ENCODE data around the gene MAT2A. TPM values are rescaled to one million over a fixed set of nuclear protein-coding genes. Genes with fewer than 3 reads are reported as not detected.

The MAT2A gene
- total RNA-seq, 1 donor from 2014 or later: 81.9 TPM

- no peak for TF ChIP-seq CTCF (IDR thresholded peaks at IDR 0.05; ENCODE audit: insufficient read depth, low read length, severe bottlenecking)
- Histone ChIP-seq H3K27me3 (ENCODE audit: control insufficient read depth, insufficient read depth, low read length) (no peaks in the 10 kb centered on the region), H3K36me3 (ENCODE audit: control insufficient read depth, insufficient read depth, low read length) (no peaks in the 10 kb centered on the region), H3K4me3 (ENCODE audit: low read depth, low read length) (no peak overlapping the region)
- FAIRE-seq (no peak), DNase-seq (ENCODE audit: low read depth) (no peak)
Observed at GRCh38 chr2:85502720-85503119, 36.2 kb upstream of the MAT2A start.

GRCh38 chr2:85503168-85503850 is 35.7 kb upstream of the MAT2A start:
- Histone ChIP-seq H3K4me3 (ENCODE audit: low read depth, low read length) (no peak overlapping the region), H3K27me3 (ENCODE audit: control insufficient read depth, insufficient read depth, low read length) (no peaks in the 10 kb centered on the region), H3K36me3 (ENCODE audit: control insufficient read depth, insufficient read depth, low read length) (no peaks in the 10 kb centered on the region)
- FAIRE-seq (no peak), DNase-seq (ENCODE audit: low read depth) (no peak)
- no peak for TF ChIP-seq CTCF (IDR thresholded peaks at IDR 0.05; ENCODE audit: insufficient read depth, low read length, severe bottlenecking)

- Histone ChIP-seq H3K27me3 (ENCODE audit: control insufficient read depth, insufficient read depth, low read length) (no peaks in the 10 kb centered on the region), H3K4me3 (ENCODE audit: low read depth, low read length) (no peak overlapping the region), H3K36me3 (ENCODE audit: control insufficient read depth, insufficient read depth, low read length) (no peaks in the 10 kb centered on the region)
- FAIRE-seq: no peak
- no peak for TF ChIP-seq CTCF (IDR thresholded peaks at IDR 0.05; ENCODE audit: insufficient read depth, low read length, severe bottlenecking)
- DNase-seq (ENCODE audit: low read depth): no peak
Observed at GRCh38 chr2:85503851-85504777, 34.9 kb upstream of the MAT2A start.

GRCh38 chr2:85504778-85505261 is 34.1 kb upstream of the MAT2A start:
- Histone ChIP-seq H3K4me3 (ENCODE audit: low read depth, low read length) (no peak overlapping the region), H3K36me3 (ENCODE audit: control insufficient read depth, insufficient read depth, low read length) (no peaks in the 10 kb centered on the region), H3K27me3 (ENCODE audit: control insufficient read depth, insufficient read depth, low read length) (no peaks in the 10 kb centered on the region)
- TF ChIP-seq CTCF (IDR thresholded peaks at IDR 0.05; ENCODE audit: insufficient read depth, low read length, severe bottlenecking): no peak
- FAIRE-seq (peak; percentile 95), DNase-seq (ENCODE audit: low read depth) (peak; percentile 100)

- no peak for TF ChIP-seq CTCF (IDR thresholded peaks at IDR 0.05; ENCODE audit: insufficient read depth, low read length, severe bottlenecking)
- Histone ChIP-seq H3K4me3 (ENCODE audit: low read depth, low read length) (no peak overlapping the region), H3K27me3 (ENCODE audit: control insufficient read depth, insufficient read depth, low read length) (no peaks in the 10 kb centered on the region), H3K36me3 (ENCODE audit: control insufficient read depth, insufficient read depth, low read length) (no peaks in the 10 kb centered on the region)
- DNase-seq (ENCODE audit: low read depth) (no peak), FAIRE-seq (no peak)
Observed at GRCh38 chr2:85505551-85506238, 33.3 kb upstream of the MAT2A start.

All from bronchial epithelial cell (primary cell).